ENCODE results near the gene ZNF670.

DNA sequence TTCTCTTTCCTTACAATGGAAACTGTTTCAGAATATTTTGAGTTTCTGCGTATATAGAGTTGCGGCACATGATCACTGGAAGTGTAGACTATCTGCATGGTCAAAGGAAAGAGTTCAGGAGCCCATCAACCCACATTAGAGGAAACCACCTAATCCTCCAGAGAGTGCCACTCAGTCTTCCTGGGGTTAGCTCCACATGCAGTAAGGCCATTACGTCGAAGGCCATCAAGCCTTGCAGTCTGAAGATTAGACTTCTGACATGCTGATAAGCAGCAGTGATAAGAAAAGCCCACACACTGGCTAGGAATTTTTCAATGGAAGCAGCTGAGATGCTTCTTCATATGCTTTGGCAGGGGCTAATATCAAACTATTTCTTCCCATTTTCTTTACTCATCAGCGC, 17.9 kb upstream of the ZNF670 start:
- TF ChIP-seq, protein P1, sequence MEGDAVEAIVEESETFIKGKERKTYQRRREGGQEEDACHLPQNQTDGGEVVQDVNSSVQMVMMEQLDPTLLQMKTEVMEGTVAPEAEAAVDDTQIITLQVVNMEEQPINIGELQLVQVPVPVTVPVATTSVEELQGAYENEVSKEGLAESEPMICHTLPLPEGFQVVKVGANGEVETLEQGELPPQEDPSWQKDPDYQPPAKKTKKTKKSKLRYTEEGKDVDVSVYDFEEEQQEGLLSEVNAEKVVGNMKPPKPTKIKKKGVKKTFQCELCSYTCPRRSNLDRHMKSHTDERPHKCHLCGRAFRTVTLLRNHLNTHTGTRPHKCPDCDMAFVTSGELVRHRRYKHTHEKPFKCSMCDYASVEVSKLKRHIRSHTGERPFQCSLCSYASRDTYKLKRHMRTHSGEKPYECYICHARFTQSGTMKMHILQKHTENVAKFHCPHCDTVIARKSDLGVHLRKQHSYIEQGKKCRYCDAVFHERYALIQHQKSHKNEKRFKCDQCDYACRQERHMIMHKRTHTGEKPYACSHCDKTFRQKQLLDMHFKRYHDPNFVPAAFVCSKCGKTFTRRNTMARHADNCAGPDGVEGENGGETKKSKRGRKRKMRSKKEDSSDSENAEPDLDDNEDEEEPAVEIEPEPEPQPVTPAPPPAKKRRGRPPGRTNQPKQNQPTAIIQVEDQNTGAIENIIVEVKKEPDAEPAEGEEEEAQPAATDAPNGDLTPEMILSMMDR (IDR thresholded peaks at IDR 0.05 in 8 of 11, conservative IDR thresholded peaks at IDR 0.05 in 3 of 11) = no peak
- TF ChIP-seq POLR2A (IDR thresholded peaks at IDR 0.05) (no peak), POLR2AphosphoS5 (IDR thresholded peaks at IDR 0.05) (no peak)

All from spleen (tissue), 7 donors.